ENCODE results near the gene FABP6. TPM values are rescaled to one million over a fixed set of nuclear protein-coding genes. Genes with fewer than 3 reads are reported as not detected.
A peak's percentile ranks its signal among the peaks of the same experiment; 100 is the strongest.

The FABP6 gene
- total RNA-seq, 2 donors from 2014 or later = 0.37 to 1.9 TPM

DNA sequence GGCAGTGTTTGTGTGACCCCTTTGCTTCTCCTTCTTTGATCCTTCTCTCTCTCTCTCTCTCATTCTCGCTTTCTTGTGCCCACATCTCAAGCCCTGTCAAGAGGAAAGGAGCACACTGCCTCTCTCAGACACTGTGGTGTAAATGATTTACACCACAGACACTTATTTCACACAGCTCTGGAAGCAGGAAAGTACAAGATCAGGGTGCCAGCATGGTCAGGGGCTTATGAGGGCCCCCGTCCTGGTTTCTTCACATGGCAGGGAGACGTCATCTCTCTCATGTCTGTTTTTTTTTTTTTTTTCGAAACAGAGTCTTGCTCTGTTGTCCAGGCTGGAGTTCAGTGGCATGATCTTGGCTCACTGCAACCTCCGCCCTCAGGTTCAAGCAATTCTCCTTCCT is 6.4 kb downstream of the FABP6 start:
- no peak overlapping the region for H3K27ac ChIP-seq (ENCODE audit: low read depth, low read length)
- WGBS, 2 experiments (ENCODE audit: insufficient coverage in 1 of 2, insufficient read length in 1 of 2) = 80 to 89% methylated on average over 5 of the region's 5 CpGs
- no peak overlapping the region for H3K9ac ChIP-seq (ENCODE audit: extremely low read depth, low read length, poor library complexity, severe bottlenecking)
- peaks cover 7% of the 10 kb centered on the region for H3K9me3 ChIP-seq (ENCODE audit: control insufficient read depth, low read length)
- no peak for TF ChIP-seq CTCF (conservative IDR thresholded peaks at IDR 0.05)
- H3K36me3 ChIP-seq (ENCODE audit: control insufficient read depth, insufficient read depth, low read length) = no peaks in the 10 kb centered on the region
- Mint-ChIP-seq H3K4me3 (no peak overlapping the region), H3K27ac (no peak overlapping the region), H3K27me3 (ENCODE audit: insufficient read depth) (no peaks in the 10 kb centered on the region), H3K9me3 (peaks cover 4% of the 10 kb centered on the region), H3K36me3 (ENCODE audit: low read depth) (no peaks in the 10 kb centered on the region), H3K4me1 (peaks cover 11% of the 10 kb centered on the region)
- no peaks in the 10 kb centered on the region for H3K27me3 ChIP-seq (ENCODE audit: control insufficient read depth, insufficient read depth, low read length, poor library complexity, severe bottlenecking)
- no peak overlapping the region for H3K4me3 ChIP-seq (ENCODE audit: low read length)
- H3K4me1 ChIP-seq (ENCODE audit: control insufficient read depth, insufficient read depth, low read length) = peaks cover 4% of the 10 kb centered on the region
- DNase-seq = no peak

GRCh38 chr5:160237571-160238093 is 8.3 kb downstream of the FABP6 start:
- Histone ChIP-seq H3K27ac (ENCODE audit: low read depth, low read length) (no peak overlapping the region), H3K9me3 (ENCODE audit: control insufficient read depth, low read length) (peaks cover 7% of the 10 kb centered on the region), H3K27me3 (ENCODE audit: control insufficient read depth, insufficient read depth, low read length, poor library complexity, severe bottlenecking) (no peaks in the 10 kb centered on the region), H3K9ac (ENCODE audit: extremely low read depth, low read length, poor library complexity, severe bottlenecking) (no peak overlapping the region), H3K4me1 (ENCODE audit: control insufficient read depth, insufficient read depth, low read length) (peaks cover 4% of the 10 kb centered on the region), H3K4me3 (ENCODE audit: low read length) (no peak overlapping the region), H3K36me3 (ENCODE audit: control insufficient read depth, insufficient read depth, low read length) (no peaks in the 10 kb centered on the region)
- peaks cover 13% of the 10 kb centered on the region for H3K4me1 Mint-ChIP-seq
- no peak overlapping the region for H3K4me3 Mint-ChIP-seq
- TF ChIP-seq CTCF (conservative IDR thresholded peaks at IDR 0.05) = no peak
- no peaks in the 10 kb centered on the region for H3K27me3 Mint-ChIP-seq (ENCODE audit: insufficient read depth)
- WGBS, 2 experiments (ENCODE audit: insufficient coverage in 1 of 2, insufficient read length in 1 of 2) = 55 to 60% methylated on average over 5 of the region's 5 CpGs
- peak; percentile 77 for DNase-seq
- no peak overlapping the region for H3K27ac Mint-ChIP-seq
- no peaks in the 10 kb centered on the region for H3K36me3 Mint-ChIP-seq (ENCODE audit: low read depth)
- peaks cover 4% of the 10 kb centered on the region for H3K9me3 Mint-ChIP-seq

DNA sequence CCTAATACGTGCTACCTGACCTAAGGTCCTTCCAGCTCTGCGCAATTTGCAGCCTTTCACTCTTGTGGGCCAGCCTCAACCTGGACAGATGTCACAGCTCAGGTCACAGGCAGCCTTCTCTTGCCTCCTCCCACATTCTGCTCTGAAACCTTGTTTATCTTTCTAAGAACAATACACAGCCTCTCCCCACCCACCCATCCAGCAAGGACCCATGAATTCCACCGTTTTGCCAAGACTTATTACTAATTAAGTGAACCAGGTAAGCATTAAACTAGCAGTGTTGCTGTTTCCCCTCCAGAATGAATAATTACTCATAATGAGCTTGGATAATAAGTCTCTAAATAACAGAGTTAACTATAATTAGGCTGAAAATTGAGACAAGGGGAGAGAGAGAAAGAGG is 11.0 kb downstream of the FABP6 start:
- Histone ChIP-seq H3K4me1 (ENCODE audit: control insufficient read depth, insufficient read depth, low read length) (peaks cover 4% of the 10 kb centered on the region), H3K9ac (ENCODE audit: extremely low read depth, low read length, poor library complexity, severe bottlenecking) (no peak overlapping the region), H3K4me3 (ENCODE audit: low read length) (no peak overlapping the region), H3K27me3 (ENCODE audit: control insufficient read depth, insufficient read depth, low read length, poor library complexity, severe bottlenecking) (no peaks in the 10 kb centered on the region), H3K27ac (ENCODE audit: low read depth, low read length) (no peak overlapping the region), H3K9me3 (ENCODE audit: control insufficient read depth, low read length) (no peaks in the 10 kb centered on the region), H3K36me3 (ENCODE audit: control insufficient read depth, insufficient read depth, low read length) (no peaks in the 10 kb centered on the region)
- no peak overlapping the region for H3K27ac Mint-ChIP-seq
- TF ChIP-seq CTCF (conservative IDR thresholded peaks at IDR 0.05) = no peak
- peaks cover 17% of the 10 kb centered on the region for H3K4me1 Mint-ChIP-seq
- no peaks in the 10 kb centered on the region for H3K9me3 Mint-ChIP-seq
- no peaks in the 10 kb centered on the region for H3K27me3 Mint-ChIP-seq (ENCODE audit: insufficient read depth)
- no peaks in the 10 kb centered on the region for H3K36me3 Mint-ChIP-seq (ENCODE audit: low read depth)
- H3K4me3 Mint-ChIP-seq = no peak overlapping the region
- DNase-seq = no peak
- WGBS, 2 experiments (ENCODE audit: insufficient coverage in 1 of 2, insufficient read length in 1 of 2) = 30 to 50% methylated on average over 2 to 3 of the region's 3 CpGs
